Endothelial cell of umbilical vein (primary cell): Measurements from ENCODE around the gene TGFBI. TPM values are rescaled to one million over a fixed set of nuclear protein-coding genes. Genes with fewer than 3 reads are reported as not detected.

Experiments
- BruUV-seq: library from RNA; stranded (reverse); fragments of 400-500 nt; replicated peaks from 2 replicates; lab custom pipeline; 2021; lab: Mats Ljungman, UMichigan
- CTCF ChIA-PET: fragments of 300-600, 350-600 bp; sonication (Branson Sonifier 250); formaldehyde crosslinking; loops from one replicate; lab custom pipeline; 2021; ENCODE audit warnings: antibody characterized with exemption, inconsistent platforms; lab: Charles Lee
- POLR2A ChIA-PET: fragments of 300-600, 350-600 bp; sonication (Branson Sonifier 250); formaldehyde crosslinking; loops from one replicate; lab custom pipeline; 2021; ENCODE audit warnings: antibody characterized with exemption, inconsistent platforms; lab: Charles Lee
- DNase-seq: peaks from one replicate; pipeline ENCODE4 v3.0.0-alpha.2; 2011; ENCODE audit warnings: low read depth, low spot score
- FAIRE-seq: peaks from 2 replicates; lab custom pipeline; 2011; peaks lifted over from hg19 to GRCh38; lab: Jason Lieb, UNC
- H2AFZ ChIP-seq: 2 replicates; pipeline ENCODE4 v1.6.0; 2012; ENCODE audit warnings: low read depth, low read length, control low read depth, inconsistent platforms
- H3K27ac ChIP-seq: 2 replicates; pipeline ENCODE4 v1.5.1; 2011; ENCODE audit warnings: low read depth, mild to moderate bottlenecking, control low read depth, low read length, moderate library complexity; ENCODE audit not compliant: insufficient read depth
- H3K27me3 ChIP-seq, 2 experiments: 2 replicates each; pipeline versions ENCODE4 v1.6.0 to v1.6.1; 2011; ENCODE audit warnings: low read length in 2 of 2, mixed read lengths in 1 of 2; ENCODE audit not compliant: control insufficient read depth in 2 of 2, insufficient read depth in 2 of 2
- H3K36me3 ChIP-seq, 2 experiments: 2 replicates in 1 of 2; 3 replicates in 1 of 2; pipeline ENCODE4 v1.5.1; 2011; ENCODE audit warnings: low read length in 2 of 2, mild to moderate bottlenecking in 1 of 2, moderate library complexity in 1 of 2; ENCODE audit not compliant: control insufficient read depth in 2 of 2, insufficient read depth in 2 of 2; ENCODE audit errors: extremely low read depth in 1 of 2
- H3K4me1 ChIP-seq: 3 replicates; pipeline ENCODE4 v1.5.1; 2011; ENCODE audit warnings: mild to moderate bottlenecking, low read length; ENCODE audit not compliant: control insufficient read depth, insufficient read depth; ENCODE audit errors: extremely low read depth
- H3K4me2 ChIP-seq: 2 replicates; pipeline ENCODE4 v1.6.1; 2011; ENCODE audit warnings: low read length, control low read depth, mixed read lengths; ENCODE audit not compliant: insufficient read depth
- H3K4me3 ChIP-seq, 3 experiments: fragments of 200-600 bp in 1 of 3; sonication (generic), shearing (Covaris generic) in 1 of 3; replicated peaks in 1 of 3; 2 replicates each; pipeline ENCODE4 v1.5.1; 2011 to 2016; ENCODE audit warnings: control low read depth in 3 of 3, low read length in 3 of 3, mild to moderate bottlenecking in 2 of 3, inconsistent platforms in 1 of 3, low read depth in 1 of 3, moderate library complexity in 1 of 3; ENCODE audit not compliant: insufficient read depth in 1 of 3
- H3K79me2 ChIP-seq: 2 replicates; pipeline ENCODE4 v1.6.0; 2012; ENCODE audit warnings: low read length, inconsistent platforms; ENCODE audit not compliant: control insufficient read depth, insufficient read depth
- H3K9ac ChIP-seq: replicated peaks from 2 replicates; pipeline ENCODE3; 2011; ENCODE audit warnings: low read length, control low read depth; ENCODE audit not compliant: insufficient read depth; ENCODE audit errors: extremely low read depth
- H3K9me1 ChIP-seq: replicated peaks from 3 replicates; pipeline ENCODE4 v1.6.0; 2011; ENCODE audit warnings: mild to moderate bottlenecking, low read length; ENCODE audit not compliant: control insufficient read depth, insufficient read depth; ENCODE audit errors: extremely low read depth
- H3K9me3 ChIP-seq: replicated peaks from 2 replicates; pipeline ENCODE4 v1.5.1; 2012; ENCODE audit warnings: low read length, inconsistent platforms; ENCODE audit not compliant: control insufficient read depth, insufficient read depth
- H4K20me1 ChIP-seq: replicated peaks from 2 replicates; pipeline ENCODE3; 2011; ENCODE audit warnings: mild to moderate bottlenecking, low read length; ENCODE audit not compliant: control insufficient read depth, insufficient read depth; ENCODE audit errors: extremely low read depth
- EZH2 ChIP-seq: IDR thresholded peaks from 2 replicates; pipeline ENCODE4 v1.6.1; 2012; ENCODE audit warnings: borderline replicate concordance, low read depth, mild to moderate bottlenecking, moderate library complexity, low read length, inconsistent platforms; ENCODE audit not compliant: severe bottlenecking
- FOS ChIP-seq: IDR thresholded peaks from 2 replicates; pipeline ENCODE4 v1.6.1; 2011; ENCODE audit warnings: mild to moderate bottlenecking, low read length, moderate library complexity, borderline replicate concordance; ENCODE audit not compliant: insufficient read depth
- GATA2 ChIP-seq: IDR thresholded peaks from 2 replicates; pipeline ENCODE4 v1.7.0; 2011; ENCODE audit warnings: low read depth, mild to moderate bottlenecking, moderate library complexity, mixed read lengths, low read length; ENCODE audit not compliant: insufficient read length, insufficient read depth
- JUN ChIP-seq: IDR thresholded peaks from 2 replicates; pipeline ENCODE4 v1.6.1; 2011; ENCODE audit warnings: borderline replicate concordance, low read depth; ENCODE audit not compliant: insufficient read length, insufficient read depth
- MAX ChIP-seq: IDR thresholded peaks from 2 replicates; pipeline ENCODE4 v1.6.1; 2011; ENCODE audit not compliant: insufficient read depth, insufficient read length
- MYC ChIP-seq: IDR thresholded peaks from one replicate; pipeline ENCODE4 v1.6.1; 2011; ENCODE audit warnings: mild to moderate bottlenecking, low read depth, low read length
- POLR2A ChIP-seq: IDR thresholded peaks from 2 replicates; pipeline ENCODE4 v1.6.1; 2012; ENCODE audit warnings: low read depth, mild to moderate bottlenecking, control low read depth, low read length
- POLR2AphosphoS5 ChIP-seq: IDR thresholded peaks from 2 replicates; pipeline ENCODE4 v1.6.1; 2012; ENCODE audit warnings: low read depth, mild to moderate bottlenecking, control low read depth, low read length, moderate library complexity; ENCODE audit not compliant: insufficient read depth
- dilution Hi-C: fragments of 300-500 bp; cut with MboI; formaldehyde crosslinking; loops from one replicate; pipeline ENCODE4 v1.15.0; 2019; ENCODE audit warnings: low sequenced_read_pairs; ENCODE audit not compliant: extremely low pct_ligation_motif_present
- intact Hi-C: fragments of 100-400 bp; cut with micrococcal nuclease; formaldehyde crosslinking; loops from one replicate; pipeline ENCODE4 v1.10.0; 2022
- polyA plus RNA-seq, 4 experiments: library from polyadenylated mRNA; depleted of rRNA in 3 of 4; stranded (reverse) in 3 of 4; unstranded in 1 of 4; fragments of >200 nt; gene quantifications; 2 replicates each; pipeline versions ENCODE4 v1.2.1 to v1.2.3, GENCODE V29; 2011 to 2012; ENCODE audit warnings: missing spikeins in 1 of 4
- total RNA-seq: library from RNA; stranded (reverse); gene quantifications from 2 replicates; pipeline ENCODE4 v1.2.3, GENCODE V29; 2021
- TF ChIP-seq, protein P1 (sequence below), 2 donors: IDR thresholded peaks; 1 replicate in 1 of 2; 2 replicates in 1 of 2; pipeline ENCODE4 v1.5.1; 2011; ENCODE audit warnings: low read length in 2 of 2, mild to moderate bottlenecking in 2 of 2, moderate library complexity in 2 of 2, control low read depth in 1 of 2, inconsistent platforms in 1 of 2, low read depth in 1 of 2; ENCODE audit not compliant: insufficient read depth in 1 of 2; ENCODE audit errors: extremely low read depth in 1 of 2

TGFBI gene
- total and polyA plus RNA-seq, 2 donors (not counting 3 experiments of a cell fraction or from before 2014, with no cell fraction given), result 6.5 to 18.9 TPM

DNA sequence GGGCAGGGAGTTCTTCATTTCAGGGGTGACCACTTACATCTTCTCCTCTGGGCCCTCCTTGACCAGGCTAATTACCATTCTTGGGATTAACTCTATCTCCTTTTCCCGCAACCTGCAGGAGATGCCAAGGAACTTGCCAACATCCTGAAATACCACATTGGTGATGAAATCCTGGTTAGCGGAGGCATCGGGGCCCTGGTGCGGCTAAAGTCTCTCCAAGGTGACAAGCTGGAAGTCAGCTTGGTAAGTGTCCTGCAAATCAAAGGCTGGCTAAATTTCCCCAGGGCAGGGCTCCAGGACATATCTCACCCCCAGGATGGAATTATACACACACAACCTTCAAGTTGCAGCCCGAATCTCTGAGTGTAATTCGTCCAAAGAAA, 30.2 kb downstream of the TGFBI start:
- no peak for FAIRE-seq
- peak overlapping the region; percentile 63 for H3K27ac ChIP-seq
- H3K9me1 ChIP-seq, result no peaks in the 10 kb centered on the region
- H3K79me2 ChIP-seq, result no peaks in the 10 kb centered on the region
- BruUV-seq, result no TSS peak
- dilution Hi-C loops (no loop called here), intact Hi-C loops (loop anchor here (1.0 to 2.0 kb wide), 4 partner anchors 16 to 114 kb away; no protein-coding TSS in a partner anchor)
- H3K4me2 ChIP-seq, result peak overlapping the region; percentile 9
- TF ChIP-seq EZH2 (no peak), FOS (no peak), POLR2A (no peak), MAX (no peak), JUN (no peak), POLR2AphosphoS5 (no peak), MYC (no peak), GATA2 (no peak)
- TF ChIP-seq, protein P1, sequence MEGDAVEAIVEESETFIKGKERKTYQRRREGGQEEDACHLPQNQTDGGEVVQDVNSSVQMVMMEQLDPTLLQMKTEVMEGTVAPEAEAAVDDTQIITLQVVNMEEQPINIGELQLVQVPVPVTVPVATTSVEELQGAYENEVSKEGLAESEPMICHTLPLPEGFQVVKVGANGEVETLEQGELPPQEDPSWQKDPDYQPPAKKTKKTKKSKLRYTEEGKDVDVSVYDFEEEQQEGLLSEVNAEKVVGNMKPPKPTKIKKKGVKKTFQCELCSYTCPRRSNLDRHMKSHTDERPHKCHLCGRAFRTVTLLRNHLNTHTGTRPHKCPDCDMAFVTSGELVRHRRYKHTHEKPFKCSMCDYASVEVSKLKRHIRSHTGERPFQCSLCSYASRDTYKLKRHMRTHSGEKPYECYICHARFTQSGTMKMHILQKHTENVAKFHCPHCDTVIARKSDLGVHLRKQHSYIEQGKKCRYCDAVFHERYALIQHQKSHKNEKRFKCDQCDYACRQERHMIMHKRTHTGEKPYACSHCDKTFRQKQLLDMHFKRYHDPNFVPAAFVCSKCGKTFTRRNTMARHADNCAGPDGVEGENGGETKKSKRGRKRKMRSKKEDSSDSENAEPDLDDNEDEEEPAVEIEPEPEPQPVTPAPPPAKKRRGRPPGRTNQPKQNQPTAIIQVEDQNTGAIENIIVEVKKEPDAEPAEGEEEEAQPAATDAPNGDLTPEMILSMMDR (IDR thresholded peaks at IDR 0.05; ENCODE audit: extremely low read depth in 1 of 2, insufficient read depth in 1 of 2, low read depth in 1 of 2, low read length in 2 of 2), result no peak
- H3K4me3 ChIP-seq, result no peak overlapping the region
- CTCF ChIA-PET, result interaction anchor here (1.4 to 7.9 kb wide), 6 partner anchors 27 to 116 kb away, joined by 4 to 99 read pairs (median 8); no protein-coding TSS in a partner anchor
- peaks cover 30% of the 10 kb centered on the region for H3K4me1 ChIP-seq
- no peak overlapping the region for H2AFZ ChIP-seq
- H3K9me3 ChIP-seq, result no peaks in the 10 kb centered on the region
- DNase-seq, result no peak
- POLR2A ChIA-PET, result no interaction called here
- peak overlapping the region; percentile 20 for H3K9ac ChIP-seq
- no peaks in the 10 kb centered on the region for H3K27me3 ChIP-seq
- H3K36me3 ChIP-seq, result no peaks in the 10 kb centered on the region
- H4K20me1 ChIP-seq, result no peaks in the 10 kb centered on the region
